HepG2 (cell line): ENCODE data around the gene C1orf50.

Experiments
- CEBPB ChIP-seq: IDR thresholded peaks from 2 replicates; pipeline ENCODE4 v1.6.1; 2011; ENCODE audit warnings: low read depth, low read length, improper control_type of control experiment, borderline replicate concordance
- FOXK1 ChIP-seq: sonication (generic); formaldehyde crosslinking; IDR thresholded peaks from 2 replicates; pipeline ENCODE4 v1.4.0; 2020; ENCODE audit warnings: low read depth, missing genetic modification reagents, borderline replicate concordance
- GABPA ChIP-seq, 2 experiments: IDR thresholded peaks; 2 replicates each; pipeline ENCODE4 v1.6.1; 2011 to 2016; ENCODE audit warnings: low read depth in 2 of 2, low read length in 1 of 2, missing biosample characterization in 1 of 2, missing genetic modification characterization in 1 of 2
- PHF21A ChIP-seq: sonication (generic); formaldehyde crosslinking; IDR thresholded peaks from 2 replicates; pipeline ENCODE4 v1.5.0; 2020; ENCODE audit warnings: mild to moderate bottlenecking, missing genetic modification reagents
- SRF ChIP-seq: IDR thresholded peaks from 2 replicates; pipeline ENCODE4 v1.6.1; 2011; ENCODE audit warnings: mild to moderate bottlenecking, low read depth, low read length, moderate library complexity
- TAF1 ChIP-seq: sonication (generic); formaldehyde crosslinking; IDR thresholded peaks from 2 replicates; pipeline ENCODE4 v1.4.0; 2020; ENCODE audit warnings: missing genetic modification reagents
- ZKSCAN1 ChIP-seq: fragments of 150-350 bp; IDR thresholded peaks from 2 replicates; pipeline ENCODE4 v1.6.1; 2014; ENCODE audit warnings: low read length
- ZNF709 ChIP-seq: sonication (generic); formaldehyde crosslinking; IDR thresholded peaks from 2 replicates; pipeline ENCODE4 v1.5.0; 2020; ENCODE audit warnings: mild to moderate bottlenecking, missing genetic modification reagents
- ZNF850 ChIP-seq: sonication (generic); formaldehyde crosslinking; conservative IDR thresholded peaks from 2 replicates; pipeline ENCODE4 v1.9.0; 2021; ENCODE audit warnings: mild to moderate bottlenecking, missing genetic modification reagents

DNA sequence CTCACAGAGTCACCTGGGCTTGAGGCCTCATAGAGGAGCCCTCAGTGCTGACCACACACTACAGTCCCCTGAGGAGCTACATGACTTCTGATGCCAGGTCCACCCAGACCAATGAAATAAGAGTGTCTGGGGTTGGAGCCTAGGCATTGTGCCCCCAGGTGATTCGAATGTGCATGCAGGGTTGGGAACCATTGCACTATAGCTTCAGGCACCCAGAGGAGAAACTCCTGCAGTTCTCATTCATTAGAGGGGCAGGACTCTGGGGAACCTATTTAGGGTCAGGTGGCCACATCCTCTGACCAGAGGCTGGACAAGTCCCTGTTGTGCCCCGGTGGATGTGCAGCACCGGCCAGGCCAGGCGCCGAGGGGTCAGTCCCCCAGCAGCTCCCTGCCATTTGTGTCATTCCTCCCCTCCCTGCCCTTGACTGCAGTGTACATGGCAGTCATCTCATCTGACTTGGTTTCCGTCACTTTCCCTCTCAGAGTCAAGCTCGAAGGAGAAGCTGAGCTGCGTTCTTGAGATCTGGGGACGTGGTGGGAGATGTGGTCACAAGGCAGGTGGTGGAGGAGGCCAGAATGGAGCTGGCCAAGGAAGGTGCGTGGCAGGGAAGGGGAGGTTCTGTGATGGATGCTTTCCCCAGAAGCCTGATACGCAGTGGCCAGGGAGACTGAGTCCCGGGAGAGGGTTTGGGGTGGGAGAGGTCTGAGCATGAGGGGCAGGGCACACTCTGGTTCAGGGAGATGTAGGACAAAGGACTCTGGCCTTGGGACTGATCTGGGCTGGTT lies 33.4 kb upstream of the C1orf50 start:
- no peak for TF ChIP-seq GABPA (IDR thresholded peaks at IDR 0.05; ENCODE audit: low read depth, low read length)
- TF ChIP-seq GABPA (CRISPR knock-in tag; IDR thresholded peaks at IDR 0.05; ENCODE audit: low read depth), result no peak
- TF ChIP-seq CEBPB, result no peak
- no peak for TF ChIP-seq ZKSCAN1
- no peak for TF ChIP-seq SRF
- no peak for TF ChIP-seq ZNF850 (CRISPR knock-in tag)
- no peak for TF ChIP-seq ZNF709 (CRISPR knock-in tag)
- no peak for TF ChIP-seq PHF21A (CRISPR knock-in tag)
- TF ChIP-seq FOXK1, result no peak
- no peak for TF ChIP-seq TAF1 (CRISPR knock-in tag)
